ENCODE measurements around the gene KCNJ4.

GRCh38 chr22:38451864-38452263, 3.1 kb downstream of the KCNJ4 start:
- TF ChIP-seq CTCF (IDR thresholded peaks at IDR 0.05) (no peak), POLR2A (IDR thresholded peaks at IDR 0.05; ENCODE audit: low read depth) (no peak)

Measured in esophagus muscularis mucosa (tissue), 3 donors.